ENCODE results near the gene TGOLN2. TPM values are rescaled to one million over a fixed set of nuclear protein-coding genes. Genes with fewer than 3 reads are reported as not detected.

The TGOLN2 gene
- total RNA-seq (10 to 100 TPM; 35.0 to 43.0 (median 36.9) TPM), polyA plus RNA-seq (10 to 100 TPM; 14.3 to 51.7 (median 21.9) TPM)
- long read RNA-seq, donor 1, full-length matches to known transcripts, result 2 of 14 reads
- long read RNA-seq, donor 1, partial matches to known transcripts, result 0 of 14 reads
- long read RNA-seq, donor 1, other reads (novel, unspliced or antisense), result 12 of 14 reads
- long read RNA-seq, donor 2, full-length matches to known transcripts, result 11 of 42 reads
- long read RNA-seq, donor 2, partial matches to known transcripts, result 3 of 42 reads
- long read RNA-seq, donor 2, other reads (novel, unspliced or antisense), result 28 of 42 reads

- Histone ChIP-seq H3K36me3 (ENCODE audit: insufficient read depth in 1 of 2, low read depth in 1 of 2) (peaks cover 4 to 19% of the 10 kb centered on the region in 2 donors), H3K4me1 (peaks cover 28% of the 10 kb centered on the region), H3K27me3 (ENCODE audit: insufficient read depth in 3 of 3, low read length in 2 of 3) (no peaks in the 10 kb centered on the region), H3K9me3 (no peaks in the 10 kb centered on the region), H3K4me3 (peak within 1 kb of the TSS; percentile 89), H3K27ac (peak within 1 kb of the TSS; percentile 99)
- ATAC-seq (peak; percentile 97 to 98 (median 98)), DNase-seq (peak; percentile 94 to 97)
- TF ChIP-seq CTCF (IDR thresholded peaks at IDR 0.05), result peak; percentile 12
- intact Hi-C loops (cut with DNase I), result no loop called here
- WGBS, 3 donors, result 0 to 1% (median 0%) methylated on average over 40 to 57 of the region's 57 CpGs
Measured at GRCh38 chr2:85327822-85328617, at the start of gene TGOLN2. TGOLN2 (minus strand) TSS chr2:85327989; CDS start chr2:85327962, 27 bp downstream.

GRCh38 chr2:85377083-85377482, 49.3 kb upstream of the TGOLN2 start:
- no peak overlapping the region for H3K4me3 ChIP-seq
- H3K27ac ChIP-seq, result no peak overlapping the region
- WGBS, 3 donors, result 88 to 94% (median 91%) methylated on average over 11 of the region's 11 CpGs
- intact Hi-C loops (cut with DNase I), result no loop called here
- no peaks in the 10 kb centered on the region for H3K9me3 ChIP-seq
- H3K36me3 ChIP-seq (ENCODE audit: insufficient read depth in 1 of 2, low read depth in 1 of 2), result peaks cover 4 to 86% of the 10 kb centered on the region in 2 donors
- no peak for TF ChIP-seq CTCF (IDR thresholded peaks at IDR 0.05)
- DNase-seq, result peak in 1 of 2 donors; percentile 11
- no peak for ATAC-seq
- no peaks in the 10 kb centered on the region for H3K4me1 ChIP-seq
- H3K27me3 ChIP-seq (ENCODE audit: insufficient read depth in 3 of 3, low read length in 2 of 3), result no peaks in the 10 kb centered on the region

- Histone ChIP-seq H3K36me3 (ENCODE audit: insufficient read depth in 1 of 2, low read depth in 1 of 2) (peaks cover 4 to 92% of the 10 kb centered on the region in 2 donors), H3K4me1 (no peaks in the 10 kb centered on the region), H3K27ac (no peak overlapping the region), H3K4me3 (no peak overlapping the region), H3K27me3 (ENCODE audit: insufficient read depth in 3 of 3, low read length in 2 of 3) (no peaks in the 10 kb centered on the region), H3K9me3 (no peaks in the 10 kb centered on the region)
- ATAC-seq (no peak), DNase-seq (no peak)
- WGBS, 3 donors, result 94% methylated on average over 5 of the region's 5 CpGs
- no peak for TF ChIP-seq CTCF (IDR thresholded peaks at IDR 0.05)
- intact Hi-C loops (cut with DNase I), result no loop called here
Measured at GRCh38 chr2:85376291-85377065, 48.7 kb upstream of the TGOLN2 start.

- H3K27ac ChIP-seq, result no peak overlapping the region
- no peak for DNase-seq
- intact Hi-C loops (cut with DNase I), result no loop called here
- no peak overlapping the region for H3K4me3 ChIP-seq
- H3K4me1 ChIP-seq, result no peaks in the 10 kb centered on the region
- 95 to 96% (median 96%) methylated on average over 11 of the region's 11 CpGs for WGBS, 3 donors
- no peaks in the 10 kb centered on the region for H3K27me3 ChIP-seq (ENCODE audit: insufficient read depth in 3 of 3, low read length in 2 of 3)
- peak; percentile 30 to 57 (median 35) for ATAC-seq
- H3K36me3 ChIP-seq (ENCODE audit: insufficient read depth in 1 of 2, low read depth in 1 of 2), result peaks cover 4 to 88% of the 10 kb centered on the region in 2 donors
- no peaks in the 10 kb centered on the region for H3K9me3 ChIP-seq
- TF ChIP-seq CTCF (IDR thresholded peaks at IDR 0.05), result no peak
Measured at GRCh38 chr2:85371045-85371444, 43.3 kb upstream of the TGOLN2 start.

All from psoas muscle (tissue), 8 donors.